Stimulated activated CD4-positive, alpha-beta T cell treated with anti-CD3 and anti-CD28 coated beads, TNF-alpha, amount 100 ng/mL, for 1 hour (primary cell): ENCODE results near the gene CENPO.

Experiments used
- DNase-seq, 3 donors: peaks; one replicate each; pipeline ENCODE4 v3.0.0-alpha.2; 2020; ENCODE audit warnings: low read depth in 3 of 3, low spot score in 1 of 3

Gene CENPO

GRCh38 chr2:24836206-24836605 is 43.0 kb downstream of the CENPO start:
- no peak for DNase-seq

GRCh38 chr2:24836706-24837105 is 43.5 kb downstream of the CENPO start:
- no peak for DNase-seq

GRCh38 chr2:24837996-24838513 is 44.8 kb downstream of the CENPO start:
- DNase-seq: no peak

- DNase-seq: no peak
These were observed 45.3 kb downstream of the CENPO start for GRCh38 chr2:24838541-24838940.

GRCh38 chr2:24839729-24840128 is 46.5 kb downstream of the CENPO start:
- no peak for DNase-seq

GRCh38 chr2:24840164-24840869 is 47.1 kb downstream of the CENPO start:
- no peak for DNase-seq

- no peak for DNase-seq
These were observed 48.0 kb downstream of the CENPO start for GRCh38 chr2:24840962-24841945.

- DNase-seq: no peak
These were observed 49.1 kb downstream of the CENPO start for GRCh38 chr2:24842081-24843050.

GRCh38 chr2:24843330-24843860 is 50.2 kb downstream of the CENPO start:
- no peak for DNase-seq

GRCh38 chr2:24844023-24844685 is 50.9 kb downstream of the CENPO start:
- no peak for DNase-seq

- no peak for DNase-seq
These were observed 52.5 kb downstream of the CENPO start for GRCh38 chr2:24845691-24846090.

- no peak for DNase-seq
These were observed 57.7 kb downstream of the CENPO start for GRCh38 chr2:24850944-24851343.

GRCh38 chr2:24852026-24852425 is 58.8 kb downstream of the CENPO start:
- no peak for DNase-seq

GRCh38 chr2:24852431-24853020 is 59.3 kb downstream of the CENPO start:
- DNase-seq: no peak

- no peak for DNase-seq
These were observed 59.8 kb downstream of the CENPO start for GRCh38 chr2:24853046-24853445.

- no peak for DNase-seq
These were observed 60.8 kb downstream of the CENPO start for GRCh38 chr2:24853996-24854395.

GRCh38 chr2:24855022-24855622 is 61.9 kb downstream of the CENPO start:
- no peak for DNase-seq

GRCh38 chr2:24855726-24856125 is 62.5 kb downstream of the CENPO start:
- no peak for DNase-seq

GRCh38 chr2:24856791-24857211 is 63.6 kb downstream of the CENPO start:
- no peak for DNase-seq
